ENCODE measurements around the gene SLC35B4. TPM values are rescaled to one million over a fixed set of nuclear protein-coding genes. Genes with fewer than 3 reads are reported as not detected.

The SLC35B4 gene
- total RNA-seq, 2 donors from 2014 or later = 35.6 to 42.2 TPM

GRCh38 chr7:134289423-134289822, 27.3 kb downstream of the SLC35B4 start:
- Histone ChIP-seq H3K36me3 (ENCODE audit: control insufficient read depth, insufficient read depth, low read length) (peaks cover 4% of the 10 kb centered on the region), H3K27ac (ENCODE audit: low read depth, low read length) (no peak overlapping the region), H3K4me1 (ENCODE audit: control insufficient read depth, insufficient read depth, low read length) (no peaks in the 10 kb centered on the region), H3K9ac (ENCODE audit: extremely low read depth, low read length, poor library complexity, severe bottlenecking) (no peak overlapping the region), H3K27me3 (ENCODE audit: control insufficient read depth, insufficient read depth, low read length, poor library complexity, severe bottlenecking) (no peaks in the 10 kb centered on the region), H3K9me3 (ENCODE audit: control insufficient read depth, low read length) (no peaks in the 10 kb centered on the region), H3K4me3 (ENCODE audit: low read length) (no peak overlapping the region)
- 96% methylated on average over 5 to 7 of the region's 7 CpGs for WGBS, 2 experiments (ENCODE audit: insufficient coverage in 1 of 2, insufficient read length in 1 of 2)
- H3K4me3 Mint-ChIP-seq = no peak overlapping the region
- no peak for TF ChIP-seq CTCF (conservative IDR thresholded peaks at IDR 0.05)
- no peak for DNase-seq
- H3K36me3 Mint-ChIP-seq (ENCODE audit: low read depth) = peaks cover 17% of the 10 kb centered on the region
- H3K9me3 Mint-ChIP-seq = no peaks in the 10 kb centered on the region
- no peak overlapping the region for H3K27ac Mint-ChIP-seq
- no peaks in the 10 kb centered on the region for H3K4me1 Mint-ChIP-seq
- no peaks in the 10 kb centered on the region for H3K27me3 Mint-ChIP-seq (ENCODE audit: insufficient read depth)

- Histone ChIP-seq H3K9me3 (ENCODE audit: control insufficient read depth, low read length) (no peaks in the 10 kb centered on the region), H3K27me3 (ENCODE audit: control insufficient read depth, insufficient read depth, low read length, poor library complexity, severe bottlenecking) (no peaks in the 10 kb centered on the region), H3K27ac (ENCODE audit: low read depth, low read length) (no peak overlapping the region), H3K9ac (ENCODE audit: extremely low read depth, low read length, poor library complexity, severe bottlenecking) (no peak overlapping the region), H3K4me1 (ENCODE audit: control insufficient read depth, insufficient read depth, low read length) (no peaks in the 10 kb centered on the region), H3K36me3 (ENCODE audit: control insufficient read depth, insufficient read depth, low read length) (no peaks in the 10 kb centered on the region), H3K4me3 (ENCODE audit: low read length) (no peak overlapping the region)
- Mint-ChIP-seq H3K36me3 (ENCODE audit: low read depth) (peaks cover 9% of the 10 kb centered on the region), H3K4me1 (peaks cover 7% of the 10 kb centered on the region), H3K4me3 (no peak overlapping the region), H3K9me3 (no peaks in the 10 kb centered on the region), H3K27me3 (ENCODE audit: insufficient read depth) (no peaks in the 10 kb centered on the region), H3K27ac (no peak overlapping the region)
- no peak for DNase-seq
- WGBS, 2 experiments (ENCODE audit: insufficient coverage in 1 of 2, insufficient read length in 1 of 2) = 94 to 96% methylated on average over 8 to 12 of the region's 12 CpGs
- no peak for TF ChIP-seq CTCF (conservative IDR thresholded peaks at IDR 0.05)
These were observed 28.6 kb downstream of the SLC35B4 start for GRCh38 chr7:134287916-134288659.

GRCh38 chr7:134284952-134285351, 31.8 kb downstream of the SLC35B4 start:
- Mint-ChIP-seq H3K36me3 (ENCODE audit: low read depth) (no peaks in the 10 kb centered on the region), H3K27me3 (ENCODE audit: insufficient read depth) (no peaks in the 10 kb centered on the region), H3K4me3 (no peak overlapping the region), H3K9me3 (no peaks in the 10 kb centered on the region), H3K27ac (no peak overlapping the region), H3K4me1 (peaks cover 7% of the 10 kb centered on the region)
- 96 to 100% methylated on average over 1 to 3 of the region's 3 CpGs for WGBS, 2 experiments (ENCODE audit: insufficient coverage in 1 of 2, insufficient read length in 1 of 2)
- Histone ChIP-seq H3K4me1 (ENCODE audit: control insufficient read depth, insufficient read depth, low read length) (no peaks in the 10 kb centered on the region), H3K4me3 (ENCODE audit: low read length) (no peak overlapping the region), H3K9me3 (ENCODE audit: control insufficient read depth, low read length) (no peaks in the 10 kb centered on the region), H3K36me3 (ENCODE audit: control insufficient read depth, insufficient read depth, low read length) (no peaks in the 10 kb centered on the region), H3K9ac (ENCODE audit: extremely low read depth, low read length, poor library complexity, severe bottlenecking) (no peak overlapping the region), H3K27ac (ENCODE audit: low read depth, low read length) (no peak overlapping the region), H3K27me3 (ENCODE audit: control insufficient read depth, insufficient read depth, low read length, poor library complexity, severe bottlenecking) (no peaks in the 10 kb centered on the region)
- TF ChIP-seq CTCF (conservative IDR thresholded peaks at IDR 0.05) = no peak
- DNase-seq = no peak

Data from endodermal cell (in vitro differentiated cells).